Neuronal stem cell (in vitro differentiated cells): ENCODE measurements around the gene F5.

Experiments used
- DNase-seq: peaks from one replicate; pipeline ENCODE4 v3.0.0-alpha.2; 2013; ENCODE audit warnings: low spot score
- H2AFZ ChIP-seq: one replicate; pipeline ENCODE4 v1.6.1; 2013; ENCODE audit warnings: mild to moderate bottlenecking, low read length, inconsistent platforms
- H2AK5ac ChIP-seq: 2 replicates; pipeline ENCODE4 v1.6.1; 2013; ENCODE audit warnings: low read depth, mild to moderate bottlenecking, inconsistent platforms, low read length, moderate library complexity, mixed read lengths
- H2BK120ac ChIP-seq: 2 replicates; pipeline ENCODE4 v1.6.1; 2013; ENCODE audit warnings: low read depth, mild to moderate bottlenecking, inconsistent platforms, low read length, moderate library complexity, mixed read lengths
- H2BK12ac ChIP-seq: one replicate; pipeline ENCODE4 v1.6.1; 2013; ENCODE audit warnings: low read length, inconsistent platforms
- H2BK15ac ChIP-seq: 2 replicates; pipeline ENCODE4 v1.6.1; 2013; ENCODE audit warnings: mild to moderate bottlenecking, low read length, inconsistent platforms, mixed read lengths
- H2BK5ac ChIP-seq: one replicate; pipeline ENCODE4 v1.6.1; 2013; ENCODE audit warnings: inconsistent platforms, mild to moderate bottlenecking, low read length, moderate library complexity
- H3K14ac ChIP-seq: one replicate; pipeline ENCODE4 v1.6.1; 2013; ENCODE audit warnings: low read length, inconsistent platforms
- H3K18ac ChIP-seq: 2 replicates; pipeline ENCODE4 v1.6.1; 2013; ENCODE audit warnings: low read length, inconsistent platforms
- H3K23ac ChIP-seq: 2 replicates; pipeline ENCODE4 v1.6.1; 2013; ENCODE audit warnings: low read depth, mild to moderate bottlenecking, mixed read lengths, low read length, inconsistent platforms; ENCODE audit not compliant: poor library complexity
- H3K27ac ChIP-seq: replicated peaks from 3 replicates; pipeline ENCODE4 v1.5.1; 2013; ENCODE audit warnings: low read length, inconsistent platforms
- H3K27me3 ChIP-seq, 3 experiments: 2 replicates each; pipeline ENCODE4 v1.6.1; 2013; ENCODE audit warnings: low read length in 3 of 3, mild to moderate bottlenecking in 2 of 3, inconsistent platforms in 1 of 3, low read depth in 1 of 3, mixed read lengths in 1 of 3, moderate library complexity in 1 of 3; ENCODE audit not compliant: control insufficient read depth in 3 of 3, insufficient read depth in 3 of 3
- H3K36me3 ChIP-seq, 2 donors: replicated peaks in 1 of 2; 2 replicates each; pipeline ENCODE4 v1.6.1; 2013; ENCODE audit warnings: low read length in 2 of 2; ENCODE audit not compliant: control insufficient read depth in 2 of 2, insufficient read depth in 2 of 2
- H3K4ac ChIP-seq: 2 replicates; pipeline ENCODE4 v1.6.1; 2013; ENCODE audit warnings: inconsistent platforms, mild to moderate bottlenecking, low read length, moderate library complexity
- H3K4me1 ChIP-seq, 2 donors: 1 replicate in 1 of 2; 2 replicates in 1 of 2; pipeline ENCODE4 v1.6.1; 2013; ENCODE audit warnings: low read length in 2 of 2, low read depth in 1 of 2; ENCODE audit not compliant: control insufficient read depth in 2 of 2, insufficient read depth in 1 of 2
- H3K4me2 ChIP-seq: one replicate; pipeline ENCODE4 v1.6.1; 2013; ENCODE audit warnings: mild to moderate bottlenecking, low read length, inconsistent platforms; ENCODE audit not compliant: insufficient read depth, poor library complexity, severe bottlenecking
- H3K4me3 ChIP-seq, 2 donors: 2 replicates each; pipeline ENCODE4 v1.5.1; 2013; ENCODE audit warnings: low read length in 2 of 2, mild to moderate bottlenecking in 2 of 2, inconsistent platforms in 1 of 2, moderate library complexity in 1 of 2
- H3K79me1 ChIP-seq: one replicate; pipeline ENCODE4 v1.6.1; 2013; ENCODE audit warnings: low read depth, mild to moderate bottlenecking, inconsistent platforms, low read length, moderate library complexity
- H3K9ac ChIP-seq: one replicate; pipeline ENCODE4 v1.6.1; 2013; ENCODE audit warnings: mild to moderate bottlenecking, low read depth, low read length, inconsistent platforms; ENCODE audit not compliant: poor library complexity
- H3K9me3 ChIP-seq, 2 donors: replicated peaks in 1 of 2; 2 replicates each; pipeline versions ENCODE3 to v1.6.1; 2013; ENCODE audit warnings: low read length in 2 of 2, mild to moderate bottlenecking in 2 of 2, inconsistent platforms in 1 of 2, low read depth in 1 of 2, mixed read lengths in 1 of 2, moderate library complexity in 1 of 2; ENCODE audit not compliant: control insufficient read depth in 2 of 2, insufficient read depth in 1 of 2
- H4K8ac ChIP-seq: one replicate; pipeline ENCODE4 v1.6.1; 2013; ENCODE audit warnings: low read depth, mild to moderate bottlenecking, inconsistent platforms, low read length, moderate library complexity
- H4K91ac ChIP-seq: one replicate; pipeline ENCODE4 v1.6.1; 2013; ENCODE audit warnings: low read length, low read depth, mild to moderate bottlenecking, inconsistent platforms; ENCODE audit not compliant: poor library complexity
- WGBS, 2 donors: extraction: QIAGEN DNeasy Blood & Tissue Kit; methylation state at CpG; one replicate each; pipeline ENCODE4 v1.1.7; 2013; ENCODE audit warnings: missing lambda C conversion rate in 2 of 2, mixed read lengths in 1 of 2; ENCODE audit not compliant: insufficient read length in 2 of 2, insufficient replicate concordance in 1 of 2; ENCODE audit errors: extremely low coverage in 2 of 2; 5-methylcytosine and 5-hydroxymethylcytosine counted together

Gene F5

GRCh38 chr1:169610108-169610507, 23.8 kb upstream of the F5 start:
- WGBS, 2 donors, result no CpG with 5 or more reads among the region's 1 CpG
- Histone ChIP-seq H3K4me3 (no peak overlapping the region), H3K27me3 (no peaks in the 10 kb centered on the region), H2BK120ac (no peak overlapping the region), H4K8ac (no peak overlapping the region), H2AK5ac (no peak overlapping the region), H3K36me3 (no peaks in the 10 kb centered on the region), H3K9me3 (no peaks in the 10 kb centered on the region), H3K18ac (no peak overlapping the region), H2BK12ac (no peak overlapping the region), H3K23ac (no peak overlapping the region), H2BK5ac (no peak overlapping the region), H3K4me1 (no peaks in the 10 kb centered on the region), H4K91ac (no peak overlapping the region), H2AFZ (no peak overlapping the region), H3K14ac (no peak overlapping the region), H3K9ac (no peak overlapping the region), H3K4ac (no peak overlapping the region), H3K4me2 (no peak overlapping the region), H3K79me1 (no peaks in the 10 kb centered on the region), H2BK15ac (no peak overlapping the region), H3K27ac (no peak overlapping the region)
- peak; percentile 1 for DNase-seq

GRCh38 chr1:169608226-169608625, 21.9 kb upstream of the F5 start:
- Histone ChIP-seq H3K9ac (no peak overlapping the region), H3K14ac (no peak overlapping the region), H3K27me3 (no peaks in the 10 kb centered on the region), H3K4me2 (no peak overlapping the region), H3K9me3 (no peaks in the 10 kb centered on the region), H3K36me3 (no peaks in the 10 kb centered on the region), H2BK120ac (no peak overlapping the region), H2AK5ac (no peak overlapping the region), H3K79me1 (no peaks in the 10 kb centered on the region), H3K4me1 (no peaks in the 10 kb centered on the region), H3K18ac (no peak overlapping the region), H3K4me3 (no peak overlapping the region), H4K8ac (no peak overlapping the region), H2BK15ac (no peak overlapping the region), H2AFZ (no peak overlapping the region), H2BK5ac (no peak overlapping the region), H2BK12ac (no peak overlapping the region), H3K27ac (no peak overlapping the region), H4K91ac (no peak overlapping the region), H3K23ac (no peak overlapping the region), H3K4ac (no peak overlapping the region)
- 100% methylated on average over 2 of the region's 4 CpGs for WGBS, 2 donors
- no peak for DNase-seq

GRCh38 chr1:169604781-169605560, 18.7 kb upstream of the F5 start:
- Histone ChIP-seq H4K91ac (no peak overlapping the region), H3K9me3 (no peaks in the 10 kb centered on the region), H3K9ac (no peak overlapping the region), H3K27ac (no peak overlapping the region), H3K4me3 (no peak overlapping the region), H2BK120ac (no peak overlapping the region), H3K18ac (no peak overlapping the region), H4K8ac (no peak overlapping the region), H3K4ac (no peak overlapping the region), H3K27me3 (no peaks in the 10 kb centered on the region), H2BK15ac (no peak overlapping the region), H3K36me3 (no peaks in the 10 kb centered on the region), H3K4me1 (no peaks in the 10 kb centered on the region), H2BK5ac (no peak overlapping the region), H3K79me1 (no peaks in the 10 kb centered on the region), H3K14ac (no peak overlapping the region), H2AK5ac (no peak overlapping the region), H3K23ac (no peak overlapping the region), H2BK12ac (no peak overlapping the region), H3K4me2 (no peak overlapping the region), H2AFZ (no peak overlapping the region)
- WGBS, 2 donors, result no CpG with 5 or more reads among the region's 5 CpGs
- no peak for DNase-seq

- Histone ChIP-seq H3K79me1 (no peaks in the 10 kb centered on the region), H4K8ac (no peak overlapping the region), H2BK5ac (no peak overlapping the region), H3K18ac (no peak overlapping the region), H2BK15ac (no peak overlapping the region), H3K36me3 (no peaks in the 10 kb centered on the region), H3K23ac (no peak overlapping the region), H3K4me2 (no peak overlapping the region), H3K4ac (no peak overlapping the region), H3K27ac (no peak overlapping the region), H4K91ac (no peak overlapping the region), H2BK12ac (no peak overlapping the region), H3K14ac (no peak overlapping the region), H3K27me3 (no peaks in the 10 kb centered on the region), H3K9ac (no peak overlapping the region), H2AFZ (no peak overlapping the region), H3K4me1 (no peaks in the 10 kb centered on the region), H3K9me3 (no peaks in the 10 kb centered on the region), H3K4me3 (no peak overlapping the region), H2AK5ac (no peak overlapping the region), H2BK120ac (no peak overlapping the region)
- DNase-seq, result peak; percentile 8
- WGBS, 2 donors, result no CpG with 5 or more reads among the region's 3 CpGs
These were observed 15.0 kb upstream of the F5 start for GRCh38 chr1:169601096-169601881.
